HepG2 (cell line): ENCODE measurements around the gene SMIM14. TPM values are rescaled to one million over a fixed set of nuclear protein-coding genes. Genes with fewer than 3 reads are reported as not detected.

Experiments used
- HOXA5 ChIP-seq: sonication (generic); formaldehyde crosslinking; IDR thresholded peaks from 2 replicates; pipeline ENCODE4 v1.4.0; 2020; ENCODE audit warnings: missing genetic modification reagents
- MTERF4 ChIP-seq: sonication (generic); formaldehyde crosslinking; IDR thresholded peaks from 2 replicates; pipeline ENCODE4 v1.8.0; 2023; ENCODE audit warnings: mild to moderate bottlenecking, missing genetic modification reagents
- MYPOP ChIP-seq: sonication (generic); formaldehyde crosslinking; IDR thresholded peaks from 2 replicates; pipeline ENCODE4 v1.8.1; 2023; ENCODE audit warnings: mild to moderate bottlenecking, moderate library complexity, missing genetic modification reagents
- PLSCR1 ChIP-seq: sonication (generic); formaldehyde crosslinking; IDR thresholded peaks from 2 replicates; pipeline ENCODE4 v1.5.0; 2020; ENCODE audit warnings: missing genetic modification reagents, mild to moderate bottlenecking, borderline replicate concordance
- REXO4 ChIP-seq: sonication (generic); formaldehyde crosslinking; IDR thresholded peaks from 2 replicates; pipeline ENCODE4 v1.8.0; 2022; ENCODE audit warnings: missing genetic modification reagents, mild to moderate bottlenecking, borderline replicate concordance
- SETDB1 ChIP-seq: sonication (generic); formaldehyde crosslinking; IDR thresholded peaks from 2 replicates; pipeline ENCODE4 v1.5.1; 2020; ENCODE audit warnings: missing genetic modification reagents, mild to moderate bottlenecking, borderline replicate concordance
- ZBED4 ChIP-seq: sonication (generic); formaldehyde crosslinking; IDR thresholded peaks from 2 replicates; pipeline ENCODE4 v1.4.0; 2020; ENCODE audit warnings: missing genetic modification reagents, borderline replicate concordance
- ZBTB33 ChIP-seq: sonication (generic); formaldehyde crosslinking; IDR thresholded peaks from 2 replicates; pipeline ENCODE4 v1.4.0; 2020; ENCODE audit warnings: missing genetic modification reagents
- ZNF251 ChIP-seq: sonication (generic); formaldehyde crosslinking; IDR thresholded peaks from 2 replicates; pipeline ENCODE4 v1.9.0; 2021; ENCODE audit warnings: mild to moderate bottlenecking, missing genetic modification reagents
- ZNF30 ChIP-seq: sonication (generic); formaldehyde crosslinking; IDR thresholded peaks from 2 replicates; pipeline ENCODE4 v1.5.0; 2020; ENCODE audit warnings: mild to moderate bottlenecking, missing genetic modification reagents
- ZNF510 ChIP-seq: sonication (generic); formaldehyde crosslinking; IDR thresholded peaks from 2 replicates; pipeline ENCODE4 v1.4.0; 2020; ENCODE audit warnings: low read depth, mild to moderate bottlenecking, missing genetic modification reagents
- ZNF570 ChIP-seq: sonication (generic); formaldehyde crosslinking; IDR thresholded peaks from 2 replicates; pipeline ENCODE4 v1.4.0; 2020; ENCODE audit warnings: mild to moderate bottlenecking, missing genetic modification reagents, borderline replicate concordance
- ZNF574 ChIP-seq: sonication (generic); formaldehyde crosslinking; IDR thresholded peaks from 2 replicates; pipeline ENCODE4 v1.4.0; 2020; ENCODE audit warnings: missing genetic modification reagents
- ZNF740 ChIP-seq: sonication (generic); formaldehyde crosslinking; IDR thresholded peaks from 2 replicates; pipeline ENCODE4 v1.4.0; 2020; ENCODE audit warnings: missing genetic modification reagents
- ZNF776 ChIP-seq: sonication (generic); formaldehyde crosslinking; IDR thresholded peaks from 2 replicates; pipeline ENCODE4 v1.4.0; 2020; ENCODE audit warnings: mild to moderate bottlenecking, missing genetic modification reagents
- polyA plus RNA-seq, 8 experiments: library from polyadenylated mRNA; depleted of rRNA in 3 of 8; stranded (reverse) in 7 of 8; unstranded in 1 of 8; fragments of >200 nt; fragmentation: Illumina TruSeq in 4 of 8; extraction: Trizol in 4 of 8; gene quantifications; 2 replicates each; pipeline versions ENCODE4 v1.2.1 to v1.2.3, GENCODE V29; 2011 to 2016; ENCODE audit warnings: low read depth in 4 of 8, missing spikeins in 1 of 8, mixed read lengths in 1 of 8; ENCODE audit not compliant: insufficient read depth in 1 of 8
- total RNA-seq, 5 experiments: library from RNA; depleted of rRNA; stranded (reverse); fragments of >200 nt; fragmentation: Illumina TruSeq; extraction: Trizol; gene quantifications; 2 replicates each; pipeline ENCODE4 v1.2.3, GENCODE V29; 2016; ENCODE audit warnings: low read depth in 1 of 5

The SMIM14 gene
- total and polyA plus RNA-seq, 2 of the 13 experiments (the other 11 are each of a cell fraction or from before 2014, with no cell fraction given): 16.3 to 28.1 TPM

- TF ChIP-seq PLSCR1 (no peak; the same call in 1 of the 2 replicates), ZNF776 (0 out of 2 replicates have a peak, but pooled peaks have one; percentile 70), ZBTB33 (CRISPR knock-in tag) (no peak; the same call in none of the 2 replicates), ZNF574 (peak; percentile 87), ZNF740 (CRISPR knock-in tag) (peak; percentile 23; the same call in 1 of the 2 replicates), MYPOP (CRISPR knock-in tag) (peak; percentile 95), HOXA5 (CRISPR knock-in tag) (peak; percentile 88), REXO4 (CRISPR knock-in tag) (no peak), ZNF251 (CRISPR knock-in tag) (no peak), MTERF4 (CRISPR knock-in tag) (no peak; the same call in none of the 2 replicates), SETDB1 (CRISPR knock-in tag) (no peak), ZNF570 (CRISPR knock-in tag) (no peak), ZNF510 (CRISPR knock-in tag) (0 out of 2 replicates have a peak, but pooled peaks have one; percentile 37), ZBED4 (CRISPR knock-in tag) (no peak), ZNF30 (CRISPR knock-in tag) (0 out of 2 replicates have a peak, but pooled peaks have one; percentile 29)
These were observed 111.2 kb downstream of the SMIM14 start, which contains the start of gene UGDH (continued) for GRCh38 chr4:39527296-39528060.
